ENCODE data around the gene CHST12. TPM values are rescaled to one million over a fixed set of nuclear protein-coding genes. Genes with fewer than 3 reads are reported as not detected.

CHST12 gene
- total and polyA plus RNA-seq, 10 of the 15 experiments (the other 5 are each of a cell fraction or from before 2014, with no cell fraction given) = 0.05 to 14.2 (median 3.3) TPM

DNA sequence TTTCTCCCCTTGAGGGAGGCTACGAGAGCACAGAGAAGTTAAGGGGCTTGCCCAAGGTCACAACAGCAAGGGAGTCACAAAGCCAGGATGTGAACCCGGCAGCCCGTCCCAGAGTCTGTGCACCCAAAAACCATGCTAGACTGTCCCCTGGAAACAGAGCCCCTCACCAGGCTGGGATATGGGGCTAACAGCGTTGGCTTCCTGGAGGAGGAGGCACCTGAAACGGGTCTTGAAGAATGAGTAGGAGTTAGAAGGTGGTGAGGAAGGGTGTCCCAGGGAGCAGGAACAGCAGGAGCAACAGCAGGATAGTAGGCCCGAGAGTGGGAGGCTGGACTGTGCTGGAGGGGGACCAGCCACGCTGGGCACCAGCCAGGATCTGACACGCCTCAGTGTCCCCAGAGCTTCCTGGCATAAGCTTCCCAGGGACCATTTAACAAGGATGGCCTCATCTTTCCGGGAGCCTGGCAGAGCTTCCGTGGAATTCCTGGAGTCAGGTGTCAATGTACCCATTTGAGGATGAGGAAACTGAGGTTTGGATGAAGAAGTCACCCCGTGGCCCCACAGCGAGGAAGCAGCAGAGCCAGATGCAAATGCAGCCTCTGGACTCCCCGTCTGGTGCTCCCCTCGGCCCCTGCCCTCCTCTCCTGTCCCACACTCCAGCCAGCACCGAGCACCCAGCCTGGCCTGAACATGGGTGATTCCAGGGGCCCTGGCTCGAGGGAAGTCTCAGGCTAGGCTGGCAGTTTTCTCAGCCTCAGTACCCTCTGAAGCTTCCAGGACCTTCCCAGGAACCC lies 76.1 kb downstream of the CHST12 start (continued):
- TF ChIP-seq, protein P1, sequence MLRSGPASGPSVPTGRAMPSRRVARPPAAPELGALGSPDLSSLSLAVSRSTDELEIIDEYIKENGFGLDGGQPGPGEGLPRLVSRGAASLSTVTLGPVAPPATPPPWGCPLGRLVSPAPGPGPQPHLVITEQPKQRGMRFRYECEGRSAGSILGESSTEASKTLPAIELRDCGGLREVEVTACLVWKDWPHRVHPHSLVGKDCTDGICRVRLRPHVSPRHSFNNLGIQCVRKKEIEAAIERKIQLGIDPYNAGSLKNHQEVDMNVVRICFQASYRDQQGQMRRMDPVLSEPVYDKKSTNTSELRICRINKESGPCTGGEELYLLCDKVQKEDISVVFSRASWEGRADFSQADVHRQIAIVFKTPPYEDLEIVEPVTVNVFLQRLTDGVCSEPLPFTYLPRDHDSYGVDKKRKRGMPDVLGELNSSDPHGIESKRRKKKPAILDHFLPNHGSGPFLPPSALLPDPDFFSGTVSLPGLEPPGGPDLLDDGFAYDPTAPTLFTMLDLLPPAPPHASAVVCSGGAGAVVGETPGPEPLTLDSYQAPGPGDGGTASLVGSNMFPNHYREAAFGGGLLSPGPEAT (IDR thresholded peaks at IDR 0.05; ENCODE audit: low read depth) = no peak
- no peak for TF ChIP-seq RAD21 (IDR thresholded peaks at IDR 0.05; ENCODE audit: insufficient read depth, low read depth, low read length)
- no peak for TF ChIP-seq RUNX3 (IDR thresholded peaks at IDR 0.05; ENCODE audit: low read length)
- TF ChIP-seq EZH2 (IDR thresholded peaks at IDR 0.05; ENCODE audit: borderline replicate concordance, control insufficient read depth, low read depth, low read length) = no peak

DNA sequence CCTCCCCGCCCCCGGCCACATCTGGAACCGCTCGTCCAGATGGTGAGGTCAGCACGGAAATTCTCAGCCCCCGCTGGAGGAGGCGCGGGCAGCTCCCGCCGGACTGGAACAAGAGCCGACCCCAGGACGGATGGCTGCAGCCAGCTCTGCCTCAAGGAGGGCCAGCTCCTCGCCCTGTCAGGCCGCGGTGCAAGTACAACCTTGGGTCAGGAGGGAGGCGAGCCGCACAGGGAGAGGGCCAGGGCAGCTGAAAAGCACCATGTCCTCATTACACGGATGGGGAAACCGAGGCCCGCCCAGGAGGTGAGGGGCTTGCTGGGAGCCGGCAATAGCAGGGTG lies 76.6 kb downstream of the CHST12 start:
- Histone ChIP-seq H3K9ac (ENCODE audit: control insufficient read depth, insufficient read depth, low read length) (no peak overlapping the region), H3K36me3 (ENCODE audit: control insufficient read depth in 2 of 2, insufficient read depth in 2 of 2, low read length in 1 of 2) (no peaks in the 10 kb centered on the region), H3K4me2 (ENCODE audit: control insufficient read depth, insufficient read depth) (no peak overlapping the region), H3K4me1 (ENCODE audit: control insufficient read depth, insufficient read depth, low read length) (no peaks in the 10 kb centered on the region), H2AFZ (ENCODE audit: control insufficient read depth, low read depth, low read length) (no peak overlapping the region), H4K20me1 (ENCODE audit: control insufficient read depth, insufficient read depth) (no peaks in the 10 kb centered on the region), H3K27ac (ENCODE audit: control insufficient read depth, insufficient read depth) (no peak overlapping the region), H3K27me3 (replicated peaks in 1 of 2; ENCODE audit: control insufficient read depth in 2 of 2, insufficient read depth in 2 of 2, low read length in 1 of 2) (no peaks in the 10 kb centered on the region), H3K79me2 (ENCODE audit: control insufficient read depth, insufficient read depth, low read length) (no peaks in the 10 kb centered on the region), H3K4me3 (no peak overlapping the region), H3K9me3 (replicated peaks; ENCODE audit: control insufficient read depth, insufficient read depth, low read length) (no peaks in the 10 kb centered on the region; the same call in 1 of the 3 replicates)
- in situ Hi-C loops (cut with MboI) (no loop called here), intact Hi-C loops (cut with micrococcal nuclease; ENCODE audit: unreplicated experiment) (no loop called here)
- WGBS (ENCODE audit: insufficient coverage, insufficient replicate concordance, low lambda C conversion rate, missing lambda C conversion rate) = 72% methylated on average over 21 of the region's 21 CpGs
- SMC1A ChIA-PET (ENCODE audit: uncharacterized antibody, unreplicated experiment) = interaction anchor here (1.5 kb wide), 1 partner anchor 201 kb away, joined by 4 read pairs; no protein-coding TSS in a partner anchor
- POLR2A ChIA-PET = no interaction called here
- RAD21 ChIA-PET (ENCODE audit: unreplicated experiment) = no interaction called here
- no TSS peak for BruUV-seq (replicated peaks)
- DNase-seq (ENCODE audit: low read depth, low spot score) (no peak), FAIRE-seq (no peak), ATAC-seq (no peak)
- CTCF ChIA-PET = interaction anchor here (2.8 kb wide), 1 partner anchor 11 kb away, joined by 10 read pairs; no protein-coding TSS in a partner anchor
- TF ChIP-seq, protein P2, sequence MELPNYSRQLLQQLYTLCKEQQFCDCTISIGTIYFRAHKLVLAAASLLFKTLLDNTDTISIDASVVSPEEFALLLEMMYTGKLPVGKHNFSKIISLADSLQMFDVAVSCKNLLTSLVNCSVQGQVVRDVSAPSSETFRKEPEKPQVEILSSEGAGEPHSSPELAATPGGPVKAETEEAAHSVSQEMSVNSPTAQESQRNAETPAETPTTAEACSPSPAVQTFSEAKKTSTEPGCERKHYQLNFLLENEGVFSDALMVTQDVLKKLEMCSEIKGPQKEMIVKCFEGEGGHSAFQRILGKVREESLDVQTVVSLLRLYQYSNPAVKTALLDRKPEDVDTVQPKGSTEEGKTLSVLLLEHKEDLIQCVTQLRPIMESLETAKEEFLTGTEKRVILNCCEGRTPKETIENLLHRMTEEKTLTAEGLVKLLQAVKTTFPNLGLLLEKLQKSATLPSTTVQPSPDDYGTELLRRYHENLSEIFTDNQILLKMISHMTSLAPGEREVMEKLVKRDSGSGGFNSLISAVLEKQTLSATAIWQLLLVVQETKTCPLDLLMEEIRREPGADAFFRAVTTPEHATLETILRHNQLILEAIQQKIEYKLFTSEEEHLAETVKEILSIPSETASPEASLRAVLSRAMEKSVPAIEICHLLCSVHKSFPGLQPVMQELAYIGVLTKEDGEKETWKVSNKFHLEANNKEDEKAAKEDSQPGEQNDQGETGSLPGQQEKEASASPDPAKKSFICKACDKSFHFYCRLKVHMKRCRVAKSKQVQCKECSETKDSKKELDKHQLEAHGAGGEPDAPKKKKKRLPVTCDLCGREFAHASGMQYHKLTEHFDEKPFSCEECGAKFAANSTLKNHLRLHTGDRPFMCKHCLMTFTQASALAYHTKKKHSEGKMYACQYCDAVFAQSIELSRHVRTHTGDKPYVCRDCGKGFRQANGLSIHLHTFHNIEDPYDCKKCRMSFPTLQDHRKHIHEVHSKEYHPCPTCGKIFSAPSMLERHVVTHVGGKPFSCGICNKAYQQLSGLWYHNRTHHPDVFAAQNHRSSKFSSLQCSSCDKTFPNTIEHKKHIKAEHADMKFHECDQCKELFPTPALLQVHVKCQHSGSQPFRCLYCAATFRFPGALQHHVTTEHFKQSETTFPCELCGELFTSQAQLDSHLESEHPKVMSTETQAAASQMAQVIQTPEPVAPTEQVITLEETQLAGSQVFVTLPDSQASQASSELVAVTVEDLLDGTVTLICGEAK (IDR thresholded peaks at IDR 0.05; ENCODE audit: borderline replicate concordance) = no peak
- TF ChIP-seq GATAD2B (conservative IDR thresholded peaks at IDR 0.05; ENCODE audit: low read depth) (no peak), NR2F1 (conservative IDR thresholded peaks at IDR 0.05) (no peak)
- TF ChIP-seq, protein P3, sequence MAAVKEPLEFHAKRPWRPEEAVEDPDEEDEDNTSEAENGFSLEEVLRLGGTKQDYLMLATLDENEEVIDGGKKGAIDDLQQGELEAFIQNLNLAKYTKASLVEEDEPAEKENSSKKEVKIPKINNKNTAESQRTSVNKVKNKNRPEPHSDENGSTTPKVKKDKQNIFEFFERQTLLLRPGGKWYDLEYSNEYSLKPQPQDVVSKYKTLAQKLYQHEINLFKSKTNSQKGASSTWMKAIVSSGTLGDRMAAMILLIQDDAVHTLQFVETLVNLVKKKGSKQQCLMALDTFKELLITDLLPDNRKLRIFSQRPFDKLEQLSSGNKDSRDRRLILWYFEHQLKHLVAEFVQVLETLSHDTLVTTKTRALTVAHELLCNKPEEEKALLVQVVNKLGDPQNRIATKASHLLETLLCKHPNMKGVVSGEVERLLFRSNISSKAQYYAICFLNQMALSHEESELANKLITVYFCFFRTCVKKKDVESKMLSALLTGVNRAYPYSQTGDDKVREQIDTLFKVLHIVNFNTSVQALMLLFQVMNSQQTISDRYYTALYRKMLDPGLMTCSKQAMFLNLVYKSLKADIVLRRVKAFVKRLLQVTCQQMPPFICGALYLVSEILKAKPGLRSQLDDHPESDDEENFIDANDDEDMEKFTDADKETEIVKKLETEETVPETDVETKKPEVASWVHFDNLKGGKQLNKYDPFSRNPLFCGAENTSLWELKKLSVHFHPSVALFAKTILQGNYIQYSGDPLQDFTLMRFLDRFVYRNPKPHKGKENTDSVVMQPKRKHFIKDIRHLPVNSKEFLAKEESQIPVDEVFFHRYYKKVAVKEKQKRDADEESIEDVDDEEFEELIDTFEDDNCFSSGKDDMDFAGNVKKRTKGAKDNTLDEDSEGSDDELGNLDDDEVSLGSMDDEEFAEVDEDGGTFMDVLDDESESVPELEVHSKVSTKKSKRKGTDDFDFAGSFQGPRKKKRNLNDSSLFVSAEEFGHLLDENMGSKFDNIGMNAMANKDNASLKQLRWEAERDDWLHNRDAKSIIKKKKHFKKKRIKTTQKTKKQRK (IDR thresholded peaks at IDR 0.05; ENCODE audit: low read depth, low read length) = no peak

All from GM12878 (cell line).